Testis (tissue), 2 donors: ENCODE data around the gene NMT1.

Source experiments
- POLR2A ChIP-seq: fragments of 450-650 bp; IDR thresholded peaks from one replicate; pipeline ENCODE4 v1.6.1; 2017; ENCODE audit warnings: antibody characterized with exemption, mild to moderate bottlenecking, moderate library complexity
- TF ChIP-seq, protein P1 (sequence below), 3 experiments: fragments of 450-650 bp in 2 of 3; fragments of 200-600 bp in 1 of 3; sonication (generic) in 1 of 3; IDR thresholded peaks; one replicate each; pipeline ENCODE4 v1.5.1; 2016 to 2019; ENCODE audit warnings: antibody characterized with exemption in 3 of 3, mild to moderate bottlenecking in 2 of 3, moderate library complexity in 1 of 3

DNA sequence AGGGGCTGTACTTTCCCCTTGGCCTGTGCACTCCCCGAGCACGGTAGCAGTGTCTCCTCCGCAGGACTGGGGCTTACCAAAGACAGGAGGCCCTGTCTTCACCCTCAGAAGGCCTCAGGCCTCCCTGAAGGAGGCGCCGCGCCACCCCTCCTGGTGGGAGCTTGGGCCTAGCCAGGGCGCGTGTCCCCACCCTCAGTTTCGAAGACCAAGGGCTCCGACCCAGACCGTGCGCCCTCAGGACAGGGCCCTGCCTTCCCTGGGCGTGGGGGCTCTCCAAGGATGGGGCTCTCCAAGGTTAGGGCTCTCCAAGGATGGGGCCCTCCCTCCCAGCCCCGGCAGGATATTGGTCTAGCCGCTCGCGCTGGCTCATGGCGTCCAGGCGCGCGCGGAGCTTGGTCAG is 59.4 kb downstream of the NMT1 start:
- TF ChIP-seq, protein P1, sequence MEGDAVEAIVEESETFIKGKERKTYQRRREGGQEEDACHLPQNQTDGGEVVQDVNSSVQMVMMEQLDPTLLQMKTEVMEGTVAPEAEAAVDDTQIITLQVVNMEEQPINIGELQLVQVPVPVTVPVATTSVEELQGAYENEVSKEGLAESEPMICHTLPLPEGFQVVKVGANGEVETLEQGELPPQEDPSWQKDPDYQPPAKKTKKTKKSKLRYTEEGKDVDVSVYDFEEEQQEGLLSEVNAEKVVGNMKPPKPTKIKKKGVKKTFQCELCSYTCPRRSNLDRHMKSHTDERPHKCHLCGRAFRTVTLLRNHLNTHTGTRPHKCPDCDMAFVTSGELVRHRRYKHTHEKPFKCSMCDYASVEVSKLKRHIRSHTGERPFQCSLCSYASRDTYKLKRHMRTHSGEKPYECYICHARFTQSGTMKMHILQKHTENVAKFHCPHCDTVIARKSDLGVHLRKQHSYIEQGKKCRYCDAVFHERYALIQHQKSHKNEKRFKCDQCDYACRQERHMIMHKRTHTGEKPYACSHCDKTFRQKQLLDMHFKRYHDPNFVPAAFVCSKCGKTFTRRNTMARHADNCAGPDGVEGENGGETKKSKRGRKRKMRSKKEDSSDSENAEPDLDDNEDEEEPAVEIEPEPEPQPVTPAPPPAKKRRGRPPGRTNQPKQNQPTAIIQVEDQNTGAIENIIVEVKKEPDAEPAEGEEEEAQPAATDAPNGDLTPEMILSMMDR (IDR thresholded peaks at IDR 0.05) = no peak
- TF ChIP-seq POLR2A = no peak
